IPS DF 4.7 (cell line): ENCODE results near the gene HMCN1.
"Not testable (repeated sequence)": the region's sequence is repeated elsewhere in the genome, so short reads cannot be mapped to it uniquely, and the experiment has no call there.

ENCODE experiments used
- DNase-seq: peaks from one replicate; pipeline ENCODE4 v3.0.0-alpha.2; 2013; ENCODE audit warnings: low spot score; ENCODE audit errors: extremely low read depth

Gene HMCN1

DNA sequence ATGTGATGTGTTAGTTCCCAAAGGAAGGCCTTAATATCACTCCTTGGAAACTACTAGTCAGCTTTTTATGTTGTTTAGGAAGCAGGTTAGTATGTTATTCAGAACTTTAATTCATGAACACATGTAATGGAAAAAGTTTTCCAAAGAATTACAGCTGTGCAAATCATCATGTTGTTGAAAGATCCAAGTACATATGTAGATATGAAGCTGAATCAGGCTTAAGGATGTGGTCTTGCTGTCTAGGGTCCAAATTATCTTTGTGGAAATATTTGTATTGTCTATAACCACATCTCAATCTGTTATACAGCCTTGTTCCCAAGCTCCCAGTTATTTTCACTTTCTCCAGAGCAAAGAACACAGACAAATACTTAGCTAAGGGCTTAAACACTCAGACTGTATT lies 409.3 kb downstream of the HMCN1 start:
- no peak for DNase-seq

DNA sequence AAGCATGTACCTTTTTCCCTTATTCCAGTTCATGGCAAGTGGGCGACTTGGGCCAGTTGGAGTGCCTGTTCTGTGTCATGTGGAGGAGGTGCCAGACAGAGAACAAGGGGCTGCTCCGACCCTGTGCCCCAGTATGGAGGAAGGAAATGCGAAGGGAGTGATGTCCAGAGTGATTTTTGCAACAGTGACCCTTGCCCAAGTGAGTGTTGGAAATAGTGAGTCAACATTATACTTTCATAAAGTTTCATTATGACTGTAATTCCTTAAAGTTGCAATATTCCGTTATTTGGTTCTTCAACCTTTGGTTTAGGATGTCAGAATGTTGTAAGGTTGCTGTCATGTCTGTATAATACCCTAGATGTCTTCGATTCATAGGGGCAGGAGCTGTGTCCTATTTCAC lies 410.3 kb downstream of the HMCN1 start:
- DNase-seq, result no peak

- DNase-seq, result no peak
These were observed 412.8 kb downstream of the HMCN1 start for GRCh38 chr1:186146974-186147373.

DNA sequence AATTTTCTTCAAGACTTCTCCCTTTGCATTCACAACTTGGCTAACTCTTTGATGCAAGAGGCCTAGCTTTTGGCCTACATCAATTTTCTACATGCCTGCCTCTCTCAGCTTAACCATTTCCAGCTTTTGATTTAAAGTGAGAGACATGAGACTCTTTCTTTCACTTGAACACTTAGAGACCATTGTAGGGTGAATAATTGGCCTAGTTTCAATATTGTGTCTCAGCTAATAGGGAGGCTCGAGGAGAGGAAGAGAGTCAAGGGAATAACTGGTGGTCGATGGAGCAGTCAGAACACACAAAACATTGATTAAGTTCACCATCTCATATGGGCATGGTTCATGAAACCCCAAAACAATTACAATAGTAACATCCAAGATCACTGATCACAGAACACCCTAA lies 415.4 kb downstream of the HMCN1 start:
- DNase-seq, result no peak

- no peak for DNase-seq
These were observed 418.0 kb downstream of the HMCN1 start for GRCh38 chr1:186152227-186152619.

DNA sequence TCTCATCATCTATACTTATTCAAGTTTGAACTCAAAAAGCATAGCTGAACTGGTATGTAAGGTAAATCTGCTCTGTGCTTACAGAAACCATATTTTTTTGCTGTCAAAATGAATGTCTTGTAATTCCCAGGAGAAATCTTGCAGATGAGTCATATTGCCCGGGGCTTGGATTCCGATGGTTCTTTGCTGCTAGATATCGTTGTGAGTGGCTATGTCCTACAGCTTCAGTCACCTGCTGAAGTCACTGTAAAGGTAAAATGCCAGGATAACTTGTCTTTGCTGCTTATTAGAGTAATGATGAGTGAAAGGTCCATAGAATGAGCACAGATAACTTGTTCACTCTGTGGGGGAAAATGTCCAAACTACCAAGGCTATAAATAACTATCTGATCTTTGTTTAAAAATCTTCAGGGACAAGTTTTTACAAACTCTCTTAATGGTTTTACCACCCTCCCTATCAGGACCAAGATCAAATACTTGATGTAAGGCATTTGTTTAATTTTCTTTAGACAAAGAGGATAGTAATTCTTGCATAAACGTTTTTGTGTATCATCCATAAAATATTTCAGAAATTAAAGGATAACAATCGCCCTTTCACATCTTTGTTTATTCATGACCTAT lies 418.5 kb downstream of the HMCN1 start:
- DNase-seq, result no peak

GRCh38 chr1:186154651-186155050 lies 420.5 kb downstream of the HMCN1 start:
- no peak for DNase-seq

GRCh38 chr1:186155594-186155993 lies 421.4 kb downstream of the HMCN1 start:
- DNase-seq, result no peak

GRCh38 chr1:186162895-186163294 lies 428.7 kb downstream of the HMCN1 start:
- DNase-seq, result not testable (repeated sequence)

DNA sequence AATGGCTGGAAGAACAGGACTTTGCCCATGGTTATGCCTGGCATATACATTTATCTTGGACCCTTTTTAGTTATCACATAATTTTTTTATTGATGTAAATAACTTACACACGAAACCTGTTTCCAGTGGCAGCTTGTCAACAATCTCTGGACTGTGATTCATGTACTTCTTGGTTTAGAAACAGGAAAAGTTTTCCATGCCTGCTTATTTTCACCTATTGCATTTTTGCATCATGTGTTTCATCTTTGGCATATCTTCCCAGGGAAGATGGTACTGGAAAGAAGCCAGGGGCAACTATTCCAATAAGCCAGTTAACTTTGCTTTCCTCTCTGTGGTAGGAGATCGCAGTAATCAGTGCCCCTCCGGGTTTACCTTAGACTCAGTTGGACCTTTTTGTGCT lies 430.6 kb downstream of the HMCN1 start:
- no peak for DNase-seq

DNA sequence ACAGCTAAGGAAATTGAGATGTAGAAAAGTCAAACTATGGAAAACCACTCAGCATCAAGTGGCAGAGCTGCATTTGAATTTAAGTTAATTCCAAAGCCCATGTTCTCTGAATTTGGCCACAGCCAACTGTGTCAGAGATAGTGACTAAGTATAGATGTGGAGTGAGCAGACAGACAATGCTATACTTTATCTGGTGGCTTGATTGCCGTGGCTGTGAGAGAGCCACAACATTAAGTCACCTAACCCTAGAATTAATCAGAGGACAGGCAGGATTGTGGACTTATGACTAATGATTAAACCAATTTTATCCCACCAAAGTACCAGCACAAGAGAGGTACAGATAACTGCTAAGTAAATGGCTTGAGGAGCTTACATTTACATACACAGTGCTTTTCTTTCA lies 431.1 kb downstream of the HMCN1 start:
- no peak for DNase-seq

DNA sequence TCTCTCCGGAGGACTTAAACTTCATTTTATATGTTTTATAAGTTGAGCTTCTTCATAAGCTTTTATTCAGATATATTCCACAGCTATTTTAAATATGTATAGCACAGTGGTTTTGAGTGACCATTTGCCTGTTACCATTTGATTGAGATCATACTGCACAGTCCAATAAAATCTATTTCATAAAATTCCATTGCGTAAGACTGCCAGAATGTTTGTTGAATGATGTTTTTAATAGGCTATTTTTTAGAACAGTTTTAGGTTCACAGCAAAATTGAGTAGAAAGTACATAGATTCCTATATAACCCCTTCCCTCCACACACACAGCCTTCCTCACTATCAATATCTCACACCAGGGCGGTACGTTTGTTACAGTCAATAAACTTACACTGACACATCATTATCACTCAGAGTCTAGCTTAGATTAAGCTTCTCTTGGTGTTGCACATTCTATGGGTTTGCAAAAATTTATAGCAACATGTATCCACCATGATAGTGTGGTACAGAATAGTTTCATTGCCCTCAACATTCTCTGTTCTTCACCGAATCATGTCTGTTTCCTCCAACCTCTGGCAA lies 433.0 kb downstream of the HMCN1 start:
- DNase-seq, result no peak

DNA sequence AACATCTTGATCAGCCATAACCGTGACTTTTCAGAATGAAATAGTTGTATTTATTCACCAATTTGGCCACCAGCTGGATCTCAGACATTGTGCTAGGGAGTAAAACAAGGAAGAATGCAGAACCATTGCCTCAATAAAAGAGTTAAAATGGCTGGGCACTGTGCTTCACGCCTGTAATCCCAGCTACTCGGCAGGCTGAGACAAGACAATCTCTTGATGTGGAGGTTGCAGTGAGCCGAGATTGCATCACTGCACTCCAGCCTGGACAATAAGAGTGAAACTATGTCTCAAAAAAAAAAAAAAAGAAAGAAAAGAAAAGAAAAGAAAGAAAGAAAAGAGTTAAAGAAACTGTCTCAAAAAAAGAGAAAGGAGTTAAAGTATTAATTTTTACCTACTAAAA lies 441.4 kb downstream of the HMCN1 start:
- DNase-seq, result no peak

DNA sequence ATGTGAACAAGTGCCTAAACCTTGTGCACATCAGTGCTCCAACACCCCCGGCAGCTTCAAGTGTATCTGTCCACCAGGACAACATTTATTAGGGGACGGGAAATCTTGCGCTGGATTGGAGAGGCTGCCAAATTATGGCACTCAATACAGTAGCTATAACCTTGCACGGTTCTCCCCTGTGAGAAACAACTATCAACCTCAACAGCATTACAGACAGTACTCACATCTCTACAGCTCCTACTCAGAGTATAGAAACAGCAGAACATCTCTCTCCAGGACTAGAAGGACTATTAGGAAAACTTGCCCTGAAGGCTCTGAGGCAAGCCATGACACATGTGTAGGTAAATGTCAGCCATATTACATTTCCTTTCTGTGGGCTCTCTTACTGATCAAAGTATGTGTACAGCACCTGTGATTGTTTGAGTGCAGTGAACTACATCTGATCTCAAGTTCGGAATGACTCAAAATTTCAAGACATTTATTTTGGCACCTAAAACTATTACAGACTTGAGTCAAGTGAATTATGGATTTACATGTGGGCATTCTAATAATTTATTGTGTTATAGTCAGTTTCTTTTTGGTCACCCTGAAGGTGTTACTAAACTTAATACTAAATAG lies 444.3 kb downstream of the HMCN1 start:
- DNase-seq, result no peak

DNA sequence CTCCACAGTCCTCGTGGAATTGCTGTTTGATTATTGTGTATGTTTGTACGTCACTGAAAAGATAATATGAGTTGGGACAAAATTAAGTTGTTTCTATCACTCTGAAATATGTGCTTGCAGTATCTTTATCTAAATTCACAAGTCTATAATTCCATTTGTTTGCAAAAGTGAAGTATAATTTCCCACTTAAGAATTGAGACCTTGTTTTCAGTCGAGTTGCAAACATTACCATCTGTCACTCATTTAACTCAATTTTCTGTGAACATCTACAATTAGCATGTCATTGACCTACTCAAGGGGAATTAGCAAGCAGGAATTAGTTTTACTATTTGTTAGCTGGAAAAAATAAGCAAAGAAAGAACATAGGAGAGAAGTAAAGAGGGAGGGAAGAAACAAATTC lies 445.0 kb downstream of the HMCN1 start:
- DNase-seq, result no peak

- no peak for DNase-seq
These were observed 449.0 kb downstream of the HMCN1 start for GRCh38 chr1:186183219-186183618.

DNA sequence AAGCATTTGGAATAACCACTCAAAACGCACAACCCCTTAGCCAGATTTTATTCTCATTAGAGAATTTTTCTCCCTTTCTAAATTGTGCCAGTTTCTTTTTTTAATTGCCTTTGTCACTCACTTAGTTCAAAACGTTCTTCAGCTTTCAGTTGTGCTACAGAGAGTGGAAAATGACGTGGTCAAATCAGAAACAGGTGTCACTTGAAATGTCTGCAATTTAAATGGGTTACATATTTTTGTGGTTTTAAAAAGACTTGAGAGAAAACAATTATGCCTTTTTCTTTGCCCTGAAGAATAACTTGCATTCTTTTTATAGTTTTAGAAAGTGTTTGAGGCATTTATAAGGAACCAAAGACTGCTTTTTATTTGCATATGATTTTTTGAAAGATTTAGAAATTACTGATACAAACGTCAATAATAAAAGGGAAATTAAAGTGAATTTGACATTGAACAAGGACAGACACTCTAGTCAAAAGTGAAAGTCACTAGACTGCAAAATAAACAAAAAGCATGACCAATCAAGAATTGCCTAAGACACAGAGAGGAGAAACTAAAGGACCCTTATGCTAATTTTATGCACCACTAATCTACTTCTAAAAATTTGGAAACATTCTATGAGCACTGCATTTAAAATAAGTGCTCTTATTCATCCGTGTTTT lies 449.9 kb downstream of the HMCN1 start:
- no peak for DNase-seq

- DNase-seq, result not testable (repeated sequence)
These were observed 452.1 kb downstream of the HMCN1 start for GRCh38 chr1:186186251-186186650.

DNA sequence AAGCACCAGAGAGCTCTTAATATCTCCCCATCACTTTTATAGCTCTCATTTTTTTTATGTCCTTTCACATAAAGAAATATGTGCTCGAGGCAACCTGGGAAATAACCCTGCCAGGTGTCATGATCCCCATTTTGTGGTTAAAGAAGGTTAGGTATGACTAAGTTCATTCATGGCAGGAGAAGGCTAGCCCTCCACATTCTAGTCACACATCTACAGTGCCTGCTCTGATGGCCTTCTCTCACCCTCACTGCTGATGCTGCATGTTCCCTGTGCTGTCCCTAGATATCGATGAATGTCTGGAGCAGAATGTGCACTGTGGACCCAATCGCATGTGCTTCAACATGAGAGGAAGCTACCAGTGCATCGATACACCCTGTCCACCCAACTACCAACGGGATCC lies 453.4 kb downstream of the HMCN1 start:
- DNase-seq, result no peak

- no peak for DNase-seq
These were observed 453.9 kb downstream of the HMCN1 start for GRCh38 chr1:186188004-186188539.

GRCh38 chr1:186188736-186189135 lies 454.5 kb downstream of the HMCN1 start:
- DNase-seq, result no peak

DNA sequence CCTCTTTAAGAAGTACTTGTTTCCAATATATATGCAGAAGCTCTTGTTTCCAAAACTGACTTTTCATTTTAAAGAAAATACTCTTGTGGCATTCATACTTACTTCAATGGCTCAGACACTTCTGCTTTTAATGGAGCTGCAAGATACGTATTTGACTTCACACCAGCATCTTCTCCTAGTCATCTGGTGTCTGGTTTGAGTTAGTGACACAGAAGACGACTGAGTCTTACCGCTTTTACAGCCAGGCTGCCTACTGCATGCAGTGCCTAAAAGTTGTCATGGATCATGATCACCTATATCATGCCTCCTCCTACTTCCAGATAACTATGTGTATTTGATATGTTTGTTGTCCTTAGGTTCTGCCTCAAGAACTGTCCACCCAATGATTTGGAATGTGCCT lies 455.0 kb downstream of the HMCN1 start:
- no peak for DNase-seq
